GM12878 (cell line): ENCODE results near the gene HK2. TPM values are rescaled to one million over a fixed set of nuclear protein-coding genes. Genes with fewer than 3 reads are reported as not detected.

Experiments
- ATAC-seq: fragments of 200-7000 bp; cut with Tn5 transposase; 3 replicates; pipeline ENCODE4 v1.9.1; 2020; ENCODE audit warnings: mild to moderate bottlenecking, moderate library complexity
- BruUV-seq: library from RNA; stranded (reverse); fragments of 400-500 nt; replicated peaks from 2 replicates; lab custom pipeline; 2021; lab: Mats Ljungman, UMichigan
- CTCF ChIA-PET: fragments of 300-600 bp; sonication (Branson Sonifier 250); formaldehyde crosslinking; extraction: SDS; loops from one replicate; lab custom pipeline; 2021; ENCODE audit warnings: inconsistent platforms; lab: Yijun Ruan, JAX
- POLR2A ChIA-PET: fragments of 350-600 bp; formaldehyde crosslinking; extraction: SDS; loops from one replicate; lab custom pipeline; 2021; ENCODE audit warnings: inconsistent platforms; lab: Charles Lee
- RAD21 ChIA-PET: fragments of 300-600 bp; sonication (Branson Sonifier 250); formaldehyde crosslinking; loops from one replicate; lab custom pipeline; 2023; ENCODE audit warnings: antibody characterized with exemption; ENCODE audit not compliant: unreplicated experiment; lab: Charles Lee
- SMC1A ChIA-PET: fragments of 300-600 bp; sonication (Branson Sonifier 250); formaldehyde crosslinking; loops from one replicate; lab custom pipeline; 2023; ENCODE audit not compliant: unreplicated experiment, uncharacterized antibody; lab: Charles Lee
- DNase-seq: peaks from one replicate; pipeline ENCODE4 v3.0.0-alpha.2; 2011; ENCODE audit warnings: low read depth, low spot score
- FAIRE-seq: peaks from 3 replicates; lab custom pipeline; 2011; peaks lifted over from hg19 to GRCh38; lab: Jason Lieb, UNC
- H2AFZ ChIP-seq: 2 replicates; pipeline ENCODE4 v1.6.0; 2011; ENCODE audit warnings: low read depth, low read length, control low read depth; ENCODE audit not compliant: control insufficient read depth
- H3K27ac ChIP-seq: 2 replicates; pipeline ENCODE4 v1.5.1; 2011; ENCODE audit warnings: control low read depth; ENCODE audit not compliant: control insufficient read depth, insufficient read depth
- H3K27me3 ChIP-seq, 2 experiments: replicated peaks in 1 of 2; 2 replicates each; pipeline versions ENCODE4 v1.6.0 to v1.6.1; 2011; ENCODE audit warnings: low read length in 1 of 2; ENCODE audit not compliant: control insufficient read depth in 2 of 2, insufficient read depth in 2 of 2
- H3K36me3 ChIP-seq, 2 experiments: 2 replicates each; pipeline ENCODE4 v1.5.1; 2011; ENCODE audit warnings: low read length in 1 of 2; ENCODE audit not compliant: control insufficient read depth in 2 of 2, insufficient read depth in 2 of 2
- H3K4me1 ChIP-seq: 2 replicates; pipeline ENCODE4 v1.6.1; 2011; ENCODE audit warnings: mild to moderate bottlenecking, low read length, moderate library complexity, mixed read lengths; ENCODE audit not compliant: control insufficient read depth, insufficient read depth
- H3K4me2 ChIP-seq: 2 replicates; pipeline ENCODE4 v1.6.0; 2011; ENCODE audit warnings: control low read depth; ENCODE audit not compliant: control insufficient read depth, insufficient read depth
- H3K4me3 ChIP-seq: fragments of 200-600 bp; sonication (generic); 2 replicates; pipeline ENCODE4 v1.5.1; 2016
- H3K79me2 ChIP-seq: 2 replicates; pipeline ENCODE4 v1.6.0; 2011; ENCODE audit warnings: low read length; ENCODE audit not compliant: control insufficient read depth, insufficient read depth
- H3K9ac ChIP-seq: 2 replicates; pipeline ENCODE4 v1.8.0; 2011; ENCODE audit warnings: low read length, control low read depth, mixed read lengths; ENCODE audit not compliant: control insufficient read depth, insufficient read depth
- H3K9me3 ChIP-seq: replicated peaks from 3 replicates; pipeline ENCODE4 v1.5.1; 2011; ENCODE audit warnings: mild to moderate bottlenecking, low read length; ENCODE audit not compliant: control insufficient read depth, insufficient read depth
- H4K20me1 ChIP-seq: 2 replicates; pipeline ENCODE4 v1.6.0; 2011; ENCODE audit not compliant: control insufficient read depth, insufficient read depth
- CEBPB ChIP-seq, 2 experiments: fragments of 150-350 bp in 1 of 2; IDR thresholded peaks; 2 replicates each; pipeline ENCODE4 v1.6.1; 2012 to 2014; ENCODE audit warnings: low read depth in 2 of 2, low read length in 2 of 2, borderline replicate concordance in 1 of 2, inconsistent platforms in 1 of 2
- GABPA ChIP-seq: IDR thresholded peaks from 2 replicates; pipeline ENCODE4 v1.6.1; 2014; ENCODE audit warnings: antibody characterized with exemption, low read depth, mild to moderate bottlenecking, inconsistent platforms
- KDM1A ChIP-seq: fragments of 200-600 bp; sonication (generic); IDR thresholded peaks from 2 replicates; pipeline ENCODE4 v1.6.1; 2016; ENCODE audit warnings: borderline replicate concordance
- MLLT1 ChIP-seq: fragments of 450-650 bp; IDR thresholded peaks from 2 replicates; pipeline ENCODE4 v1.6.1; 2016; ENCODE audit warnings: mild to moderate bottlenecking
- NBN ChIP-seq: fragments of 450-650 bp; IDR thresholded peaks from 2 replicates; pipeline ENCODE4 v1.6.1; 2016
- NFIC ChIP-seq: IDR thresholded peaks from 2 replicates; pipeline ENCODE4 v1.6.1; 2012; ENCODE audit warnings: low read depth, mild to moderate bottlenecking, inconsistent platforms, low read length, moderate library complexity
- RB1 ChIP-seq: fragments of 450-650 bp; formaldehyde crosslinking; IDR thresholded peaks from 2 replicates; pipeline ENCODE4 v1.6.1; 2017; ENCODE audit warnings: mild to moderate bottlenecking, borderline replicate concordance
- SMARCA5 ChIP-seq: fragments of 450-650 bp; IDR thresholded peaks from 2 replicates; pipeline ENCODE4 v1.6.1; 2017; ENCODE audit warnings: mild to moderate bottlenecking
- ZNF622 ChIP-seq: fragments of 450-650 bp; IDR thresholded peaks from 2 replicates; pipeline ENCODE4 v1.6.1; 2017; ENCODE audit warnings: mild to moderate bottlenecking, inconsistent platforms
- whole genome bisulfite sequencing: methylation state at CpG from one replicate; pipeline ENCODE4 v1.1.6; 2016; ENCODE audit warnings: low lambda C conversion rate; ENCODE audit not compliant: insufficient replicate concordance, insufficient coverage; ENCODE audit errors: missing lambda C conversion rate; 5-methylcytosine and 5-hydroxymethylcytosine counted together
- in situ Hi-C: fragments of 300-500 bp; cut with MboI; formaldehyde crosslinking; loops from 9 replicates; pipeline ENCODE4 v1.14.3; 2018; ENCODE audit warnings: mixed read lengths
- intact Hi-C: fragments of 100-400 bp; cut with micrococcal nuclease; formaldehyde crosslinking; loops from one replicate; pipeline ENCODE4 v1.14.2; 2022; ENCODE audit not compliant: unreplicated experiment
- polyA plus RNA-seq, 11 experiments: library from polyadenylated mRNA; depleted of rRNA in 4 of 11; unstranded in 6 of 11; stranded (reverse) in 5 of 11; fragments of >200 nt; fragmentation: Nextera tagmentation in 4 of 11; fragmentation: Illumina TruSeq in 1 of 11; extraction: Ambion mirVana in 4 of 11; extraction: Trizol in 1 of 11; gene quantifications; 1 replicate in 1 of 11; 2 replicates in 10 of 11; pipeline versions ENCODE4 v1.2.1 to v1.2.3, GENCODE V29; 2011 to 2016; ENCODE audit warnings: inconsistent platforms in 2 of 11, missing spikeins in 2 of 11, low read depth in 1 of 11
- total RNA-seq, 4 experiments: library from RNA; depleted of rRNA in 3 of 4; stranded (reverse); fragments of >200 nt in 3 of 4; fragmentation: Illumina TruSeq in 1 of 4; extraction: Trizol in 1 of 4; gene quantifications; 2 replicates each; pipeline versions ENCODE4 v1.2.1 to v1.2.3, GENCODE V29; 2013 to 2021
- TF ChIP-seq, protein P1 (sequence below): IDR thresholded peaks from 2 replicates; pipeline ENCODE4 v1.6.1; 2012; ENCODE audit warnings: mild to moderate bottlenecking, low read depth, low read length
- TF ChIP-seq, protein P2 (sequence below): IDR thresholded peaks from 2 replicates; pipeline ENCODE4 v1.6.1; 2011; ENCODE audit warnings: low read depth, low read length, improper control_type of control experiment, borderline replicate concordance

The HK2 gene
- total and polyA plus RNA-seq, 10 of the 15 experiments (the other 5 are each of a cell fraction or from before 2014, with no cell fraction given): 5.0 to 73.1 (median 20.2) TPM

DNA sequence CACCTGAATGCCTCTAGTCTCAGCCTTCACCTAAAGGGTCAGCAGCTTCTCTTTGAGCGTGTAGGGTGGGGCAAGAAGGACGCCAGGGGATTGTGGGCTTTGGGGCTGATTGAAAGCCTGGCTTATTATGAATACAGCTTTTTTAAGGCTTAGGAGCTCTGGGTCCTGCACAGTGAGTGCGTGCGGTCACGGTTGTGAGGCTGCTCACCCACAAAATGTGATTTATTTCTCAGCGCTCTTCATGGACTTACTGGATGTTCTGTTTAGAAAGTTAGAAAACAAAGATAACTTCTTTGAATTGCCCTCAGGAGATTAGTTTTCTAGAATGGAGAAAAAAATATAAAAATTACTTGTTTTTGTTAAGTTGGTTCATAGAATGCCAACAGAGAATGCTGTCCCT is 37.5 kb downstream of the HK2 start:
- no peak for FAIRE-seq
- no TSS peak for BruUV-seq
- RAD21 ChIA-PET: no interaction called here
- Histone ChIP-seq H3K27me3 (no peaks in the 10 kb centered on the region), H3K9me3 (no peaks in the 10 kb centered on the region), H3K4me1 (no peaks in the 10 kb centered on the region), H3K9ac (no peak overlapping the region), H3K79me2 (peaks cover 6% of the 10 kb centered on the region), H2AFZ (no peak overlapping the region), H4K20me1 (no peaks in the 10 kb centered on the region), H3K27ac (no peak overlapping the region), H3K36me3 (peaks cover 18 to 49% of the 10 kb centered on the region in 2 experiments), H3K4me3 (no peak overlapping the region), H3K4me2 (no peak overlapping the region)
- no peak for DNase-seq
- WGBS: 88% methylated on average over 6 of the region's 6 CpGs
- CTCF ChIA-PET: interaction anchor here (1.4 to 1.7 kb wide), 2 partner anchors 34 to 156 kb away, joined by 4 to 6 read pairs; no protein-coding TSS in a partner anchor
- TF ChIP-seq MLLT1 (no peak), RB1 (no peak), SMARCA5 (no peak), KDM1A (no peak), NBN (no peak), CEBPB (IDR thresholded peaks at IDR 0.05; ENCODE audit: borderline replicate concordance in 1 of 2, low read depth in 2 of 2, low read length in 2 of 2) (no peak), GABPA (no peak), NFIC (no peak), ZNF622 (no peak)
- TF ChIP-seq, protein P1, sequence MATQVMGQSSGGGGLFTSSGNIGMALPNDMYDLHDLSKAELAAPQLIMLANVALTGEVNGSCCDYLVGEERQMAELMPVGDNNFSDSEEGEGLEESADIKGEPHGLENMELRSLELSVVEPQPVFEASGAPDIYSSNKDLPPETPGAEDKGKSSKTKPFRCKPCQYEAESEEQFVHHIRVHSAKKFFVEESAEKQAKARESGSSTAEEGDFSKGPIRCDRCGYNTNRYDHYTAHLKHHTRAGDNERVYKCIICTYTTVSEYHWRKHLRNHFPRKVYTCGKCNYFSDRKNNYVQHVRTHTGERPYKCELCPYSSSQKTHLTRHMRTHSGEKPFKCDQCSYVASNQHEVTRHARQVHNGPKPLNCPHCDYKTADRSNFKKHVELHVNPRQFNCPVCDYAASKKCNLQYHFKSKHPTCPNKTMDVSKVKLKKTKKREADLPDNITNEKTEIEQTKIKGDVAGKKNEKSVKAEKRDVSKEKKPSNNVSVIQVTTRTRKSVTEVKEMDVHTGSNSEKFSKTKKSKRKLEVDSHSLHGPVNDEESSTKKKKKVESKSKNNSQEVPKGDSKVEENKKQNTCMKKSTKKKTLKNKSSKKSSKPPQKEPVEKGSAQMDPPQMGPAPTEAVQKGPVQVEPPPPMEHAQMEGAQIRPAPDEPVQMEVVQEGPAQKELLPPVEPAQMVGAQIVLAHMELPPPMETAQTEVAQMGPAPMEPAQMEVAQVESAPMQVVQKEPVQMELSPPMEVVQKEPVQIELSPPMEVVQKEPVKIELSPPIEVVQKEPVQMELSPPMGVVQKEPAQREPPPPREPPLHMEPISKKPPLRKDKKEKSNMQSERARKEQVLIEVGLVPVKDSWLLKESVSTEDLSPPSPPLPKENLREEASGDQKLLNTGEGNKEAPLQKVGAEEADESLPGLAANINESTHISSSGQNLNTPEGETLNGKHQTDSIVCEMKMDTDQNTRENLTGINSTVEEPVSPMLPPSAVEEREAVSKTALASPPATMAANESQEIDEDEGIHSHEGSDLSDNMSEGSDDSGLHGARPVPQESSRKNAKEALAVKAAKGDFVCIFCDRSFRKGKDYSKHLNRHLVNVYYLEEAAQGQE: no peak
- TF ChIP-seq, protein P2, sequence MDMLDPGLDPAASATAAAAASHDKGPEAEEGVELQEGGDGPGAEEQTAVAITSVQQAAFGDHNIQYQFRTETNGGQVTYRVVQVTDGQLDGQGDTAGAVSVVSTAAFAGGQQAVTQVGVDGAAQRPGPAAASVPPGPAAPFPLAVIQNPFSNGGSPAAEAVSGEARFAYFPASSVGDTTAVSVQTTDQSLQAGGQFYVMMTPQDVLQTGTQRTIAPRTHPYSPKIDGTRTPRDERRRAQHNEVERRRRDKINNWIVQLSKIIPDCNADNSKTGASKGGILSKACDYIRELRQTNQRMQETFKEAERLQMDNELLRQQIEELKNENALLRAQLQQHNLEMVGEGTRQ: no peak
- POLR2A ChIA-PET: no interaction called here
- in situ Hi-C loops: no loop called here
- no peak for ATAC-seq
- SMC1A ChIA-PET: interaction anchor here (0.9 kb wide), 1 partner anchor 39 kb away, joined by 3 read pairs; no protein-coding TSS in a partner anchor
- intact Hi-C loops: no loop called here
